ENCODE data around the gene CTSD. TPM values are rescaled to one million over a fixed set of nuclear protein-coding genes. Genes with fewer than 3 reads are reported as not detected.

Gene CTSD
- polyA plus RNA-seq, 1 experiment, result 77.8 TPM

- DNase-seq (ENCODE audit: low read depth, low spot score), result no peak
- Histone ChIP-seq H3K27ac (ENCODE audit: low read depth, low read length) (no peak overlapping the region), H3K9me3 (ENCODE audit: control insufficient read depth, insufficient read depth, low read length) (no peaks in the 10 kb centered on the region; the same call in 1 of the 2 replicates), H3K4me3 (ENCODE audit: low read depth, low read length) (no peak overlapping the region), H3K27me3 (ENCODE audit: control insufficient read depth, insufficient read depth, low read length) (peaks cover 15% of the 10 kb centered on the region)
- ChIA-PET POLR2A (no interaction called here), CTCF (no interaction called here)
- no peak for TF ChIP-seq CTCF (IDR thresholded peaks at IDR 0.05; ENCODE audit: low read depth, low read length)
Measured at GRCh38 chr11:1751999-1752906, 11.5 kb downstream of the CTSD start.

GRCh38 chr11:1751531-1751921 lies 12.2 kb downstream of the CTSD start:
- Histone ChIP-seq H3K27me3 (ENCODE audit: control insufficient read depth, insufficient read depth, low read length) (peaks cover 18% of the 10 kb centered on the region), H3K9me3 (ENCODE audit: control insufficient read depth, insufficient read depth, low read length) (peaks cover 4% of the 10 kb centered on the region; the same call in 1 of the 2 replicates), H3K4me3 (ENCODE audit: low read depth, low read length) (no peak overlapping the region), H3K27ac (ENCODE audit: low read depth, low read length) (no peak overlapping the region)
- POLR2A ChIA-PET, result no interaction called here
- no peak for DNase-seq (ENCODE audit: low read depth, low spot score)
- CTCF ChIA-PET, result no interaction called here
- TF ChIP-seq CTCF (IDR thresholded peaks at IDR 0.05; ENCODE audit: low read depth, low read length), result no peak

GRCh38 chr11:1750840-1751530 lies 12.7 kb downstream of the CTSD start:
- POLR2A ChIA-PET, result no interaction called here
- H3K27ac ChIP-seq (ENCODE audit: low read depth, low read length), result no peak overlapping the region
- peaks cover 7% of the 10 kb centered on the region for H3K9me3 ChIP-seq (ENCODE audit: control insufficient read depth, insufficient read depth, low read length)
- DNase-seq (ENCODE audit: low read depth, low spot score), result no peak
- CTCF ChIA-PET, result no interaction called here
- H3K4me3 ChIP-seq (ENCODE audit: low read depth, low read length), result no peak overlapping the region
- no peak for TF ChIP-seq CTCF (IDR thresholded peaks at IDR 0.05; ENCODE audit: low read depth, low read length)
- peaks cover 18% of the 10 kb centered on the region for H3K27me3 ChIP-seq (ENCODE audit: control insufficient read depth, insufficient read depth, low read length)

- no peak for DNase-seq (ENCODE audit: low read depth, low spot score)
- Histone ChIP-seq H3K9me3 (ENCODE audit: control insufficient read depth, insufficient read depth, low read length) (peaks cover 11% of the 10 kb centered on the region), H3K4me3 (ENCODE audit: low read depth, low read length) (no peak within 1 kb of the TSS), H3K27me3 (ENCODE audit: control insufficient read depth, insufficient read depth, low read length) (peaks cover 18% of the 10 kb centered on the region), H3K27ac (ENCODE audit: low read depth, low read length) (no peak within 1 kb of the TSS)
- ChIA-PET POLR2A (no interaction called here), CTCF (no interaction called here)
- TF ChIP-seq CTCF (IDR thresholded peaks at IDR 0.05; ENCODE audit: low read depth, low read length), result no peak
Measured at GRCh38 chr11:1750481-1750839, 13.3 kb downstream of the CTSD start, which contains the start of gene IFITM10. TSS of gene IFITM10 (minus strand) at chr11:1750595. CDS start at chr11:1750442, 153 bp downstream.

All from AG04450 (cell line).